NCI-H2029 treated with DMSO at 0.1 percent for 48 hours (cell line): Measurements from ENCODE around the gene NRAP.

ENCODE experiments used
- DNase-seq: peaks from one replicate; lab custom pipeline; 2025; lab: John Stamatoyannopoulos, UW

Gene NRAP

DNA sequence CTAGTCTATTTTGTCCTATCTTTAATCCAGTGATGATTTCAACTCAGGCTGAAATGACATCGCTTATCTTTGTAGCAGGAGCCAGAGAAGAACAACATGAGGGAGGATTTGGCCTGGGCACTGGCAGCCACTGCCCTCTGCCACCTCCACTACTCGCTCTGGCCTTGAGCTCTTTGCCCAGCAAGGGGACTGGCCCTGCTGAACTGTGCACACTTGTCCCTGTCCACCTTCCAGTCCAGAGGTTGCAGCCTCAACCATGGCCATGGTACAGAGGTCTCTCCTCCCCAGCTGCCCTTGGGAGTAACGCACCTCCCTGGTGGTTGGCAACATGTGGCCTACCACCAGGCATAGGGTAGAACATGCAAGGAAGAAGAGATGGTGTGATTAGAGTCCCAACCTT lies 102.6 kb downstream of the NRAP start:
- DNase-seq, result no peak

DNA sequence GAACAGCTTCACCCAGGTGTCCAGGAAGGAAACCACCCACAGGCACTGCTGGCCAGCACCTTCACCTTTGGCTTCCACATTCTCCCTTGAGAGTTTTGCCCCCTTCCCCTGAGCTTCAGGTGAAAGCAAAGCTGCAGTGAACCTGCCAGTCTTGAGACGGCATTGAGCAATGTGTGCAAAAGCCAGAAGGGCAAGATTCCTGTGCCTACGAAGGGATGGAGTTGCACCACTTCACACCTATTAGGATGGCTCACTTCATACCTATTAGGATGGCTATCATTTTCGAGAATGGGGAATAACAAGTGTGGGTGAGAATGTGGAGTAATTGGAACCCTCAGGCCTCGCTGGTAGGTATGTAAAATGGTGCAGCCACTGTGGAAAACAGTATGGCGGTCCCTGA lies 103.8 kb downstream of the NRAP start:
- no peak for DNase-seq

DNA sequence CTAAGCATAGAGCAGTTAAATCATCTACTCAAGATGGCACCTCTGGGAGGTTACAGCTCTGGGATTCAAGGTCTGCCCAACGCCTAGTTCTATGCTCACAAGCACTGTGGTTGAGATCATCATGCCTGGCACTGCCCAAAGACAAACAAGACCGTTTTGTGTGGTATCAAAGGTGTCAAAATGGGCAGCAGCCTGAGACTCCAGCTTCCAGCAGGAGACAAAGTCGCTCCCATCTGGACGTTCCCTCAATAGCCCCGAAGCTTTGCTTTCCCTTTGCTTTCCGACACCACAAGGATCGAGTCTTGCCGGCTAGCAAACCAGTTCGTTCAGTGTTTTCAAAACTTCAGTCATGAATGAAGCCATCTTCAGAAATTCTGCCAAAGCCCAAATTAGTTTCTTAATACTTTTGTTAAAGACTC lies 105.9 kb downstream of the NRAP start:
- no peak for DNase-seq

DNA sequence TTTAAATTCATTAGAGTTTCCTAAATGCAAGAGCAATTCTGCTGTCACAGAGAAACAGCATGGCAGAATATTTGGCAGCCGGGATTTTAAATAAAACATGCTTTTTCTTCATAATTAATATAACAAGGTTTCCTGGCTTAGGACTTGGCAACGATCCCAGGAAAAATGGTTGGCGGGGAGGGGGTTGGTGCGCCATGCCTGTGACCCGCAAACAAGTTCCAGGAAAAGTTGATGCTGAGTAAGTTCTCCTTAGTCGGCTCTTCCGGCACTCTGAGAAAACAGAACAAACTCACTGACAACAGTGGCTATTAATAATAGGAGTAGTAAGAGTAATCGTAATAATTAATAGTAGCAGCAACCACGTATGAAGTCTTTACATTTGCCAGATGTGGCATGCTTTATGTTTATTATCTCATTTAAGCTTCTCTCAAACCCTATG lies 106.4 kb downstream of the NRAP start:
- DNase-seq, result no peak

DNA sequence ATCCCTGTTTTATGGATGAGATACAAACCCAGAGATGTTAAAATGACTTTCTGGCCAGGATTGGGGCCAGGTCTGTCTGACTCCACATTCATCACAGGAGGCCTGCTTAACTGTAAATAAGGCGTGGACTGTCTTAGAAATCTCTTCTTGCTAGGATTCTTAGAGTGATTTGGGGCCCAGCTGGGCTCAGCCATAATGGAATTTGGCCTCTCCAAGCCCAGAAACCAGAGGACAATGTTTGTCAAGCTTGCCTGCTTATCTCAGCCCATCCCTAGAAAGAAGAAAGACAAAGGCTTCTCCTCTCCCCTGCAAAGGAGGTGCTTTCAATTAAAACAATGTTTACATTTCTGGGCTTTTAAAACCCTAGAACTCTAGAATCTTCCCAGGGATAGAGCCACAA lies 108.1 kb downstream of the NRAP start:
- no peak for DNase-seq

DNA sequence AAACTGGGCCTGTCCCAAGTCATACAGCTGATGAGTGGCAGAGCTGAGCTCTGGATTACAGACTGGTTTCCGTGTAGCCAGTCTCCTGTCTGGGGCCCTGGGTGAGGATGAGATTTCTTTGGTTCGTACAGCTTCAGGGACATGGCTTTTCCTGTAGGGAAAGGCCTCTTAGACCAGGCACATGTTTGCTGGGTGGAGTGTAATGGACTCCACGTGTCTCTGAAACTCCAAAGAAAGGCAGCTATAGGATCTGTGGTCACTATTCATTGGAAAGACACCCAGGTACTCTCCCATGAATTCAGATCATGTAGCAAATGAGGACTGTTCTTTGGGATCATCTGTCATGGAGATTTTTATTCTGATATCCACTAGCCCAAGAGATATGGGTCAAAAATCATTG lies 108.6 kb downstream of the NRAP start:
- DNase-seq, result no peak

DNA sequence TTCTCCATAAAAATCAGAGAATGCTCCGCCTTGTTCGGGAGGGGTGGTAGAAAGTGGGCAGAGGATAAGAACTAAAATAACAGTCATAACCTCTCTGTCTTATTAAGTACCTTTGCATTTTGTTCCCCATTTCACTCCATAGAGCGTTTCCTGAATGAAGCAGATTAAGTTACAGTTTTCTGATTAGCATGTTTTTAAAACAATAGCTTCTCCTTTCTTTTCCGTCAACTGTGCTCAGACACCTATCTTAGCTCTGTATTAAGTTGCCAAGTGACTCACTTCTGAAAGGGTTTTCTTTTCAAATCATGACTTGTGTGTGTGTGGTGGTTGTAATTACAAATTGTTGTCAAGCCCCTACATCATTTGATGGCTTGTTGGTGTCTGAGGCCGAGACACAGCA lies 109.6 kb downstream of the NRAP start:
- DNase-seq, result no peak

DNA sequence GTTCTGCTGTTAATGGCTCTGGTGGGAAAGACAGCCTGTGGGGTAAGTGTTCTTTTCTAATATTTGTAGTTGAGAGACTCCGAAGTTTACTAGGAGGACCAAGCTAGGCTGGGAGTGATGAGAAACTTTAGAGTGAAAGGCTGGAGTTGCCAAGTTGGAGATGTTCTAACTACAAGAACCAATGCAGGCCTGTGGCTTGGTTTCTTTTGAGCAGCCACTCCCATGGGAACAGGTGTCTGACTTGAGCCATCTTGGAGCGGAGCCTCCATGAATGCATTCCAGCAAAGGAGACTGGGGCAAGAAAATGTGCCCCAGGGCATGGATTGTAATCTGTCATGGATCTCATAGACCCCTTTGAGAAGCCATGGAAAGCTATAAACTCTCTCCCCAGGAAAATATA lies 110.7 kb downstream of the NRAP start:
- no peak for DNase-seq

DNA sequence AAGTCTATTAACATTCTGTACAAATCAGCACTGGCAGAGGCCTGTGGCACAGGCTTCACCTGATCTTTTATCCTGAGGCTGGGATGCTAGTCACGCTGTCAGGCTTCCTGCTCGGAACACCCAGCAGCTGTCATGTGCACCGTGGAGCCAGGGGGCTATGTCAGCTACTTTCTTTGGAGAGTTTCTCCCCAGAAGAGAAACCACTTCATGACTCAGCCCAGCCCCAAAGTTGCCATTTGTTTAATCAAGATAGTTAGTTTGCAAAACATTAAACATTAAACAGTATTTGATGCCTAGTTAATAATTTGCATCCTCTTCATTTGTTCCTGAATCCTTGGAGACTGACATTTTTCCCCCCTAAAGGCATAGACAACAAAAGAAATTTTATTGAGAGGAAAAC lies 111.1 kb downstream of the NRAP start, which contains the start of gene HABP2:
Gene HABP2 (plus strand): TSS at position 353 of the 400 bp plus-strand sequence. CDS start 69 bp downstream, outside the sequence.
- DNase-seq, result no peak

DNA sequence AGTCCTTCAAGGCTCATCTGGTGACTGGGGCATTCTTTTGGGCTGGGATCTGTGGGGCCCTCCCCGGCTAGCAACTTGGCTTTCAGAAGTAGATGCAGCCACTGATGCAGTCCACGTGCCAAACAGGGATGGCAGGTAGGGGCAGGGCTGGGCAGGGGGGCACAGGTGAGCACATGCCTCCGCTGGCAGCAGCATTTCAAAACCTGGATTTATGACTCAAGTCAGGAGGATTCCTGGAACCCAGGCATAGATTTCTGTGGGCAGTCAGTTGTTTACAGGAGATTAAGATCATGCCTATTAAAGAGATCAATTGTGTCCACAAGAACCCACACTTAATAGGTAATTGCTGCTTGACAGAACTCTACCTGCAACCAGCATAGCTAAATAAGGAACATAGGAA lies 111.8 kb downstream of the NRAP start:
- no peak for DNase-seq

DNA sequence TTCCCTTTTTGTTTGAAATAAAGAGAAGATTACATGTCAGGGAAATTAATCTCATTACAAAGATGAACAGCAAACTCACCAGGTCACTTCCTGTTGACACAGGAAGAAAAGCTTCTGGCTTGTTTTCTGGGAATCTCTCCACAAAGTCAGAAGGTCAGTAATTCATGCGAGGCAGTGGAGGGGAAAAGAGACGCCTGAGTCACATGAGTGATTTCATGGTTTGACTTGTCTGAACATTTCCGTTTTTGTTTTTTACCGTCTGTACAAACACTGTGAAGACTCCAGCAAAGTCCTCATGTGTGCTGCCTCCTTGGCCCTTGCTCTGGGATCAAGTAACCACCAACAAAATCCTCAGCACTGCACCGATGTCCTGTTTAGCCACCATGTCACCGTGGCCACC lies 113.5 kb downstream of the NRAP start:
- no peak for DNase-seq

DNA sequence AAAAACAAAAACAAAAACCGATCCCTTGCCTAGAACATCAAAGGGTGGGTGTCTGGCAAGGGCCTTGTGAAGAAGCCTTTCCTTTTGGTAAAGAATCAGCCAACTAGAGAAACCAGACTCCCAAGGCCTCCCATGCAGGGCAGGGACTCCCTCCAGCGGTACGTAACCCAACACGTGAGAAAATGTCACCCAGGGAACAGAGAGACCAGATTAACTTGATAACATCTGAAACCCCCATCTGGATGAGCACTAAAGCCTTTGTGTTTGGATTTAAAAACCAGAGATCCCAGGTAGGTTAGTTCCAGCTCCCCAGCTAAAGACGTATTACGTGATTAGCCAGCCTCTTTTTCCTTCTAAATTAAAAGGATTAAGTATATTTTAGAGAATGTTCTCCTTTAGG lies 114.0 kb downstream of the NRAP start:
- DNase-seq, result no peak

DNA sequence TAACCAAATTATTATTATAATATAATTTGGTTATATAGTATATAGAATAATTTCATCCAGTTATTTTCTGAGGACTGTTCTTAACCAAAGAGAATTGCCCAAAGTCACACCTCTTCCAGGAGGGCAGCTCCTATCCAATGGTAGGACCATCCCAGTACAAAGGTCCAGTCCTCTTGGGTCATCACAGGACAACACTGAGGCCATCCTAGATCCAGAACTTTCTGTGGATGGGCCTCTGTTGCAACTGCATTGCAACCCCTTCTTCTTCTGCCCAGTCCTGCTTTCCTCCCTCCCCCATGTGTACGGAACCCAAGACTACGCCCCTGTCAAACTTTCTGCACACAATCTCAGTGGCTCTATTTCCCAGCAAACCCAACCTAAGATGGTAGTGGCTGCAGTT lies 116.4 kb downstream of the NRAP start:
- no peak for DNase-seq

DNA sequence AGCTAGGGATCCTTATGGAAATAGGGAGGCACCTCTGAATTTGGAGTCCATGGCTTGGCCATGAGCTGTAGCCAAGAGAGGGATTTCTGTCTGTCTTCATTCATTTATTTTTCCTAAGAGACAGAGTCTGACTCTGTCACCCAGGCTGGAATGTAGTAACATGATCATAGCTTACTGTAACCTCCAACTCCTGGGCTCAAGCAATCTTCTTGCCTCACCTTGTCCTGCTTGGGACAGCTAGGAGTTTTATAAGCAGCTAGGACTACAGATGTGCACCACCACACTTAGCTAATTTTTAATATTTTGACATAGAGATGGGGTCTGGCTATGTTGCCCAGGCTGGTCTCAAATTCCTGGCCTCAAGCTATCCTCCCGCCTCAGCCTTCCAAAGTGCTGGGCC lies 119.4 kb downstream of the NRAP start:
- DNase-seq, result no peak

DNA sequence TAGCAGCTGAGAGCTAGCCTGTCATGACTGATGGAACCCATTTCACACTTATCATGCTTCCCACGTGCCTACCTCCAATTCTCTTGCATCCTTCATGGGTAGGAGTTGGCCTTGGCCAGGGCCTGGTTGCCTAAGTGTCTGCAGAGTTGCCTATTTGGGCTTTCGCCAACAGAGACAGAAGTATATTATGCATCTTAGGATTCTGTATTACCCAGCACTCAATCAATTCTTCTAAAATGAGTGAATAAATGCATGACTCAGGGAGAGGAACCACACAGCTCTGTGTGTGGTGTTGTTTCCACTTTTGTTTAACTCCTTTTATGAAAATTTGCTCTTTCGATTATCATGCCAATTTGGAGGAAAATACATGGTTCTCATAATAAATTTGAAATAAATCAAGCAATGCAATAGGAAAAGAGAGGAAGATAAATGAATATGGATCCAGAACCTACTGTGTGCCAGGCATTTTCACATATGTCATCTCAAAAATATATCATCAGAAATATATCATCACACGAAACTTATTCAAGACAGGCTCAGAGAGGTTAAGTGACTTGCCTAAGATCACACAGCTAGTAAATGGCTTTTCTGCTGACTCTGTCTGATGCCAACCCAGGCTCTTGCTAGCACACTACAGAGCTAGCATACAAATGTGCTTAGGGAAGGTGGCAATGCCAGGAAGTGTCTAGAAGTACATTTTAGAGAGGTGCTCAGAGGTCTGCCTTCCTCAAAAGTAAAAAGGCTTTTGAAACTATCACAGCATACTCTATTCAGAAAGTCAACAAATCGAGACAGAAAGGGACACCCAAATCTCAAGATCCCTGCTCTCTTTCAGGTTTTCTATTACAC lies 120.5 kb downstream of the NRAP start:
- no peak for DNase-seq

DNA sequence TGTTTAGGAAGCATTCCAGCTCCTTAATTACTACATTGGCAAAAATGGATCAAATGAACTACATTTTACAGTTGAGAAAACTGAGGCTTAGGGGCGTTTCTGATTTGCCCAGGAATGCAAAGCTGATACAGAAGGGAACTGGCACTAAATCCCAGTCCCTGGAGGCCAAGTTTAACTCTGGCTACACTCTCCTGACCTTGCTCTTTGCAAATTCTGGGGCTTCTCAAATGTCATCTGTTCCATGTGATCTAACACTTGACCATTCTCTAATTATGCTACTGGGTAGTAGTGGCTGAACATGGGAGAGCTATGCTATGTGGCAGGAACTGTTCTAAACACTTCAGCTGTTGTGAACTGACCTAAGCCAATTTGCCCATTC lies 122.3 kb downstream of the NRAP start:
- DNase-seq, result no peak

DNA sequence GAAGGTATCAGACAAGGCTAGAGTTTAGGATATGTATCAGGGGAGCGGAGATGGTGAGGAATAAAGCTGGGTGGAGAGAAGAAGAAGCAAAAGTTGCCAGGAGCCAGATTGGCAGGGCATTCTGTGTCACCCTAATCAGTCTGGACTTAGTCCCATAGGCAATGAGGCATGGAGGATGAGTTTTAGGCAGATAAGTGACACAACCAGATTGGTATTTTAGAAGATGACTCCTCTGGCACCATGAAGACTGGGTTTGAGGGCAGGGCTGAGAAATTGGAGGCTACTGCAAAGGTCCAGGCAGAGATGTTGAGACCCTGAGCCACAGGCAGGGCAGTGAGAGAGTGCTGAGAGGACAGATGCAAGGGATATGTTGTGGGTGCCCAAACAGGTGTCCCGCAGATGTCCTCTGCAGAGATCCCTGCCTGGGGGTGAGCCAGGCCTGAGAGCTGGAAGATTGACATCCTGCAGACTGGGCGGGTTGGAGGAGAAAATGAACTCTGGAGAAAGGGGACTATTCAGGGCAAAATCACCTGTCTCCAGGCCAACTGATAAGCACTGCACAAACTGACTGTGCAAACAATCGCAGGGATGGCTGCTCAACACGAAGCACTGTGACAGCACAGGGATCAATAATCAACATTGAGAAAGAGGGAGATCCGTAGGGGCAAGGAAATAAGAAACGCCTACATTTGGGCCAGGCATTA lies 122.8 kb downstream of the NRAP start:
- no peak for DNase-seq

DNA sequence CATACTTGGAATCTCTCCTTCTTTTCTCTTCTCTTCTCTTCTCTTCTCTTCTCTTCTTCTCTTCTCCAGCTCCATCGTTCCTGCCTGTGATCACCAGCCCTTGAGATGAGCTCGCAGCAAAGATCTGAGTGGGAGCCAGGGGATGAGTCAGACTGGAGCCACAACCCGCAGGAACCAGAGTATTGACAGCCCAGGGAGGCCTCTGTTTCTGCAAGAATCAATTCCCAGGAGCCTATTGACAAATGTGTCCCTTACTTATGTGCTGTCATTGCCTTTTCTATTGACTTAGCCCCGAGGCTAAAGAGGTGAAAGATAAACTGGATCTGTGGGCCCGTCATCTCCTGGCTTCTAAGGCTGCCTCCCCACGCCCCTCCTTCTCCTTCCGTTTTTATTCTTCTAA lies 124.1 kb downstream of the NRAP start:
- no peak for DNase-seq
